H1 (cell line): ENCODE results near the gene CAMK2B. TPM values are rescaled to one million over a fixed set of nuclear protein-coding genes. Genes with fewer than 3 reads are reported as not detected.

ENCODE experiments used
- CTCF ChIA-PET: fragments of 300-600 bp; sonication (Branson Sonifier 250); formaldehyde crosslinking; loops from one replicate; lab custom pipeline; 2021; ENCODE audit not compliant: partially characterized antibody; lab: Charles Lee
- POLR2A ChIA-PET: fragments of 300-600 bp; sonication (Branson Sonifier 250); formaldehyde crosslinking; loops from one replicate; lab custom pipeline; 2021; ENCODE audit warnings: inconsistent platforms; ENCODE audit not compliant: partially characterized antibody; lab: Charles Lee
- DNase-seq, 2 experiments: peaks; one replicate each; pipeline versions ENCODE4 v3.0.0 to v3.0.0-alpha.2; 2010 to 2022; ENCODE audit warnings: low spot score in 2 of 2, low read depth in 1 of 2, mixed read lengths in 1 of 2
- FAIRE-seq: peaks from 2 replicates; lab custom pipeline; 2011; peaks lifted over from hg19 to GRCh38; lab: Jason Lieb, UNC
- H2AFZ ChIP-seq: 2 replicates; pipeline ENCODE4 v1.8.1; 2012; ENCODE audit warnings: low read length, inconsistent platforms
- H2AK5ac ChIP-seq: 2 replicates; pipeline ENCODE4 v1.6.1; 2013; ENCODE audit warnings: low read depth, low read length
- H2BK120ac ChIP-seq: replicated peaks from 2 replicates; pipeline ENCODE3; 2013; ENCODE audit warnings: low read depth, low read length, inconsistent platforms
- H2BK12ac ChIP-seq: 2 replicates; pipeline ENCODE4 v1.6.1; 2013; ENCODE audit warnings: low read depth, low read length
- H2BK15ac ChIP-seq: 2 replicates; pipeline ENCODE4 v1.6.1; 2013; ENCODE audit warnings: low read length
- H2BK20ac ChIP-seq: 2 replicates; pipeline ENCODE4 v1.6.1; 2013; ENCODE audit warnings: low read length
- H2BK5ac ChIP-seq: 2 replicates; pipeline ENCODE4 v1.6.1; 2013; ENCODE audit warnings: low read depth, low read length
- H3K14ac ChIP-seq: 2 replicates; pipeline ENCODE4 v1.6.1; 2013; ENCODE audit warnings: inconsistent platforms; ENCODE audit not compliant: insufficient read length
- H3K18ac ChIP-seq: 2 replicates; pipeline ENCODE4 v1.6.1; 2013; ENCODE audit warnings: low read length; ENCODE audit errors: extremely low read depth
- H3K23ac ChIP-seq: 2 replicates; pipeline ENCODE4 v1.6.1; 2013; ENCODE audit warnings: inconsistent platforms; ENCODE audit not compliant: insufficient read length
- H3K23me2 ChIP-seq: 2 replicates; pipeline ENCODE4 v1.6.1; 2013; ENCODE audit warnings: low read depth, low read length
- H3K27ac ChIP-seq: 2 replicates; pipeline ENCODE4 v1.6.1; 2011; ENCODE audit warnings: low read depth, low read length, inconsistent platforms
- H3K27me3 ChIP-seq, 4 experiments: replicated peaks in 1 of 4; 1 replicate in 1 of 4; 2 replicates in 3 of 4; pipeline versions ENCODE4 v1.6.1 to v1.8.1; 2011 to 2013; ENCODE audit warnings: low read length in 3 of 4, mild to moderate bottlenecking in 3 of 4, inconsistent platforms in 2 of 4, mixed read lengths in 2 of 4, moderate library complexity in 1 of 4; ENCODE audit not compliant: control insufficient read depth in 3 of 4, insufficient read depth in 3 of 4; ENCODE audit errors: extremely low read depth in 1 of 4
- H3K36me3 ChIP-seq, 4 experiments: 2 replicates each; pipeline versions ENCODE4 v1.6.1 to v1.8.1; 2011 to 2013; ENCODE audit warnings: mild to moderate bottlenecking in 4 of 4, low read length in 3 of 4, moderate library complexity in 2 of 4, control low read depth in 1 of 4, inconsistent platforms in 1 of 4; ENCODE audit not compliant: insufficient read depth in 4 of 4, control insufficient read depth in 2 of 4
- H3K4ac ChIP-seq: replicated peaks from 2 replicates; pipeline ENCODE3; 2013; ENCODE audit warnings: low read length, low read depth, mixed read lengths, inconsistent platforms; ENCODE audit not compliant: insufficient read length
- H3K4me1 ChIP-seq, 4 experiments: replicated peaks in 1 of 4; 1 replicate in 1 of 4; 2 replicates in 3 of 4; pipeline versions ENCODE4 v1.6.1 to v1.8.1; 2011 to 2013; ENCODE audit warnings: low read length in 3 of 4, inconsistent platforms in 2 of 4, mixed read lengths in 1 of 4; ENCODE audit not compliant: insufficient read depth in 4 of 4, control insufficient read depth in 3 of 4
- H3K4me2 ChIP-seq, 2 experiments: 2 replicates each; pipeline versions ENCODE4 v1.6.1 to v1.8.1; 2011 to 2013; ENCODE audit warnings: low read depth in 2 of 2, low read length in 2 of 2, control low read depth in 1 of 2, inconsistent platforms in 1 of 2, mild to moderate bottlenecking in 1 of 2; ENCODE audit not compliant: insufficient read depth in 1 of 2
- H3K4me3 ChIP-seq, 4 experiments: fragments of 200-600, 300-600 bp in 1 of 4; sonication (generic), shearing (Covaris generic), sonication (Bioruptor Twin) in 1 of 4; 2 replicates each; pipeline versions ENCODE4 v1.5.1 to v1.8.1; 2011 to 2016; ENCODE audit warnings: low read length in 4 of 4, low read depth in 3 of 4, control low read depth in 2 of 4, inconsistent platforms in 2 of 4, mild to moderate bottlenecking in 2 of 4, mixed read lengths in 1 of 4, moderate library complexity in 1 of 4; ENCODE audit not compliant: insufficient read depth in 2 of 4; ENCODE audit errors: extremely low read depth in 1 of 4
- H3K56ac ChIP-seq: replicated peaks from 2 replicates; pipeline ENCODE3; 2013; ENCODE audit warnings: low read depth, mild to moderate bottlenecking, mixed read lengths, low read length, inconsistent platforms; ENCODE audit not compliant: insufficient read length
- H3K79me1 ChIP-seq: 2 replicates; pipeline ENCODE4 v1.6.1; 2013; ENCODE audit warnings: low read depth, low read length, control low read depth
- H3K79me2 ChIP-seq, 2 experiments: 2 replicates each; pipeline versions ENCODE4 v1.6.1 to v1.8.1; 2012 to 2013; ENCODE audit warnings: low read length in 2 of 2, mild to moderate bottlenecking in 2 of 2, inconsistent platforms in 1 of 2; ENCODE audit not compliant: insufficient read depth in 2 of 2, control insufficient read depth in 1 of 2
- H3K9ac ChIP-seq, 4 experiments: replicated peaks in 1 of 4; 1 replicate in 1 of 4; 2 replicates in 3 of 4; pipeline versions ENCODE4 v1.6.1 to v1.8.1; 2011 to 2013; ENCODE audit warnings: low read depth in 3 of 4, low read length in 3 of 4, control low read depth in 2 of 4, mild to moderate bottlenecking in 2 of 4, moderate library complexity in 2 of 4, inconsistent platforms in 1 of 4; ENCODE audit errors: extremely low read depth in 1 of 4
- H3K9me3 ChIP-seq, 2 experiments: 2 replicates each; pipeline versions ENCODE4 v1.6.1 to v1.8.1; 2012 to 2013; ENCODE audit warnings: mild to moderate bottlenecking in 2 of 2, moderate library complexity in 2 of 2, control low read depth in 1 of 2, inconsistent platforms in 1 of 2, low read depth in 1 of 2, low read length in 1 of 2, mixed read lengths in 1 of 2; ENCODE audit not compliant: insufficient read depth in 2 of 2
- H4K20me1 ChIP-seq, 2 experiments: replicated peaks in 1 of 2; 2 replicates each; pipeline versions ENCODE3 to v1.8.1; 2011 to 2013; ENCODE audit warnings: inconsistent platforms in 2 of 2, low read length in 2 of 2, mild to moderate bottlenecking in 1 of 2; ENCODE audit not compliant: insufficient read depth in 2 of 2, control insufficient read depth in 1 of 2
- H4K5ac ChIP-seq: 2 replicates; pipeline ENCODE4 v1.6.1; 2013; ENCODE audit warnings: low read length, low read depth, mixed read lengths, inconsistent platforms; ENCODE audit not compliant: insufficient read length
- H4K8ac ChIP-seq: 2 replicates; pipeline ENCODE4 v1.8.0; 2013; ENCODE audit warnings: mild to moderate bottlenecking, moderate library complexity, low read length, inconsistent platforms; ENCODE audit not compliant: insufficient read depth; ENCODE audit errors: extremely low read depth
- H4K91ac ChIP-seq: replicated peaks from 2 replicates; pipeline ENCODE3; 2013; ENCODE audit warnings: low read length, mixed read lengths, inconsistent platforms; ENCODE audit not compliant: insufficient read length
- CEBPB ChIP-seq: IDR thresholded peaks from 2 replicates; pipeline ENCODE4 v1.6.1; 2012; ENCODE audit warnings: low read depth, low read length
- CTBP2 ChIP-seq: IDR thresholded peaks from 2 replicates; pipeline ENCODE4 v1.7.0; 2011; ENCODE audit warnings: borderline replicate concordance, mild to moderate bottlenecking, moderate library complexity, mixed read lengths, low read length; ENCODE audit not compliant: insufficient read depth, insufficient read length
- HDAC6 ChIP-seq: IDR thresholded peaks from one replicate; pipeline ENCODE4 v1.7.1; 2012; ENCODE audit warnings: low read depth, mild to moderate bottlenecking, inconsistent platforms, low read length, moderate library complexity
- JUN ChIP-seq: IDR thresholded peaks from 2 replicates; pipeline ENCODE4 v1.6.1; 2011; ENCODE audit warnings: low read depth, mild to moderate bottlenecking, improper control_type of control experiment, low read length
- MAFK ChIP-seq: IDR thresholded peaks from 2 replicates; pipeline ENCODE4 v1.6.1; 2012; ENCODE audit warnings: low read depth, mild to moderate bottlenecking, improper control_type of control experiment, low read length
- RAD21 ChIP-seq, 2 experiments: IDR thresholded peaks in 1 of 2; conservative IDR thresholded peaks in 1 of 2; 2 replicates each; pipeline ENCODE4 v1.6.1; 2011; ENCODE audit warnings: low read depth in 2 of 2, low read length in 2 of 2, improper control_type of control experiment in 1 of 2, inconsistent platforms in 1 of 2, mild to moderate bottlenecking in 1 of 2, moderate library complexity in 1 of 2
- RBBP5 ChIP-seq: IDR thresholded peaks from 2 replicates; pipeline ENCODE4 v1.7.1; 2012; ENCODE audit warnings: low read depth, mild to moderate bottlenecking, inconsistent platforms, low read length, moderate library complexity, borderline replicate concordance
- TBP ChIP-seq: IDR thresholded peaks from 2 replicates; pipeline ENCODE4 v1.6.1; 2011; ENCODE audit warnings: low read depth, low read length, improper control_type of control experiment
- YY1 ChIP-seq: IDR thresholded peaks from 2 replicates; pipeline ENCODE4 v1.6.1; 2011; ENCODE audit warnings: low read depth, mild to moderate bottlenecking, low read length
- WGBS, 2 experiments: shearing (Covaris generic) in 1 of 2; methylation state at CpG; one replicate each; pipeline versions ENCODE4 v1.1.6 to v1.1.7; 2013 to 2015; ENCODE audit warnings: low lambda C conversion rate in 2 of 2, mixed read lengths in 2 of 2, inconsistent platforms in 1 of 2, low coverage in 1 of 2, missing lambda C conversion rate in 1 of 2; ENCODE audit not compliant: insufficient replicate concordance in 2 of 2, insufficient coverage in 1 of 2, insufficient read length in 1 of 2; ENCODE audit errors: extremely low coverage in 1 of 2, missing lambda C conversion rate in 1 of 2; 5-methylcytosine and 5-hydroxymethylcytosine counted together
- polyA plus RNA-seq, 7 experiments: library from polyadenylated mRNA; depleted of rRNA in 3 of 7; stranded (reverse) in 5 of 7; unstranded in 2 of 7; fragments of >200 nt in 5 of 7; fragments of 200-250 nt in 2 of 7; gene quantifications; 1 replicate in 5 of 7; 2 replicates in 1 of 7; 4 replicates in 1 of 7; pipeline versions ENCODE4 v1.2.1 to v1.2.3, GENCODE V29; 2011 to 2013; ENCODE audit warnings: missing spikeins in 2 of 7, mixed read lengths in 2 of 7
- total RNA-seq: library from RNA; stranded (reverse); fragmentation: NEBNext Ultra II Directional; extraction: Animal tissue kit (Norgen Biotek cat#: 25700); gene quantifications from 2 replicates; pipeline ENCODE4 v1.2.1, GENCODE V29; 2021

CAMK2B gene
- total and polyA plus RNA-seq, 2 of the 8 experiments (the other 6 are each of a cell fraction or from before 2014, with no cell fraction given) = 0.05 to 0.15 TPM

DNA sequence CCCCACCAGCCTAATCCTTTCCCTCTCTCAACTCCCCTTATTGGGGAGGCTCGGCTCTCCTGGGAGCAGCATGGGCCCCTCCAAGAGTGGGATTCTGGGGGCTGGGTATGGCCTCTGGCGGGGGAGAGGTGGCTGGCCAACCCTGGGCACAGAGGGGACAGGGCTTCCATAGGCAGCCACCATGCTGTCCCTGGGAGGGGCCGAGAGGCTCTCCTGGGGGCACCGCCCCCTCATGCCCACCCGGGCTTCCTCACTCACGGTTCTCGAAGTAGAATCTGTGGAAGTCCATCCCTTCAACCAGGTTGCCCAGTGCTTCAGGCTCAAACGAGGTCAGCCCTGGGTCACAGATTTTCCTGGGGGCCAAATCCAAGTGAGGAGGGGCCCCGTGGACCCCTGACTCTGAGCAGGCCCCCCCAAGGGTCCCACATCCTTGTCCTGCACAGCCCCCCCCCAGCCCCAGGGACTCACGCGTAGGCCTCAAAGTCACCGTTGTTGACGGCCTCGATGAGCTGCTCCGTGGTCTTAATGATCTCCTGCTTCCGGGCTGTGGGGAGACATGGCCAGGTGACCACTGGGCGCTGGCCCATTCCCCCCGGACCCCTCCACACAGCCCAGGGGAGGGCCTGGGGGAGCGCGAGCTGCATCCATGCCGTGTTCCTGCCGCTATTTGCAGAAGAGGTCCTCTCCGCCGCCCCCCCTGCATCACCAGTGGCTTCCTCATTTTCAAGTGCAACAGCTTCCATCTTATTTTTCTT, 104.9 kb downstream of the CAMK2B start:
- Histone ChIP-seq H2AK5ac (no peak overlapping the region), H3K23me2 (no peaks in the 10 kb centered on the region; the same call in 1 of the 2 replicates), H3K36me3 (no peaks in the 10 kb centered on the region), H3K4me3 (no peak overlapping the region), H2BK12ac (0 out of 2 replicates have a peak overlapping the region, but pooled peaks have one; percentile 27), H3K9me3 (no peaks in the 10 kb centered on the region; a peak in 1 of 4 replicates), H4K20me1 (no peaks in the 10 kb centered on the region), H3K14ac (no peak overlapping the region), H3K79me2 (no peaks in the 10 kb centered on the region), H4K91ac (no peak overlapping the region), H3K23ac (no peak overlapping the region), H3K27ac (no peak overlapping the region), H2BK15ac (no peak overlapping the region), H3K4me2 (no peak overlapping the region), H4K5ac (no peak overlapping the region), H3K56ac (no peak overlapping the region), H4K8ac (0 out of 2 replicates have a peak overlapping the region, but pooled peaks have one; percentile 4), H3K4ac (no peak overlapping the region), H2BK20ac (no peak overlapping the region), H2AFZ (no peak overlapping the region), H3K9ac (no peak overlapping the region), H3K4me1 (peaks cover 0 to 28% (median 12%) of the 10 kb centered on the region in 4 experiments; a peak in 6 of 7 replicates), H3K79me1 (no peaks in the 10 kb centered on the region), H2BK5ac (no peak overlapping the region), H3K27me3 (no peaks in the 10 kb centered on the region), H3K18ac (no peak overlapping the region), H2BK120ac (no peak overlapping the region)
- 92% methylated on average over 23 of the region's 24 CpGs; no CpG with 5 or more reads in 1 of the 2 experiments for WGBS, 2 experiments
- DNase-seq (no peak), FAIRE-seq (no peak)
- POLR2A ChIA-PET = no interaction called here
- CTCF ChIA-PET = interaction anchor here (0.7 to 2.3 kb wide), 12 partner anchors 14 to 260 kb away, joined by 3 to 12 read pairs (median 3); no protein-coding TSS in a partner anchor
- TF ChIP-seq RAD21 (IDR thresholded peaks at IDR 0.05 in 1 of 2, conservative IDR thresholded peaks at IDR 0.05 in 1 of 2; ENCODE audit: low read depth in 2 of 2, low read length in 2 of 2) (no peak), HDAC6 (no peak), CTBP2 (no peak), RBBP5 (no peak), JUN (no peak), YY1 (no peak), CEBPB (no peak), MAFK (no peak), TBP (no peak)
